ENCODE data around the gene ENO4. TPM values are rescaled to one million over a fixed set of nuclear protein-coding genes. Genes with fewer than 3 reads are reported as not detected.

ENO4 gene
- total and polyA plus RNA-seq, 9 of the 15 experiments (the other 6 are each of a cell fraction or from before 2014, with no cell fraction given): 0.07 TPM; not detected in 8

DNA sequence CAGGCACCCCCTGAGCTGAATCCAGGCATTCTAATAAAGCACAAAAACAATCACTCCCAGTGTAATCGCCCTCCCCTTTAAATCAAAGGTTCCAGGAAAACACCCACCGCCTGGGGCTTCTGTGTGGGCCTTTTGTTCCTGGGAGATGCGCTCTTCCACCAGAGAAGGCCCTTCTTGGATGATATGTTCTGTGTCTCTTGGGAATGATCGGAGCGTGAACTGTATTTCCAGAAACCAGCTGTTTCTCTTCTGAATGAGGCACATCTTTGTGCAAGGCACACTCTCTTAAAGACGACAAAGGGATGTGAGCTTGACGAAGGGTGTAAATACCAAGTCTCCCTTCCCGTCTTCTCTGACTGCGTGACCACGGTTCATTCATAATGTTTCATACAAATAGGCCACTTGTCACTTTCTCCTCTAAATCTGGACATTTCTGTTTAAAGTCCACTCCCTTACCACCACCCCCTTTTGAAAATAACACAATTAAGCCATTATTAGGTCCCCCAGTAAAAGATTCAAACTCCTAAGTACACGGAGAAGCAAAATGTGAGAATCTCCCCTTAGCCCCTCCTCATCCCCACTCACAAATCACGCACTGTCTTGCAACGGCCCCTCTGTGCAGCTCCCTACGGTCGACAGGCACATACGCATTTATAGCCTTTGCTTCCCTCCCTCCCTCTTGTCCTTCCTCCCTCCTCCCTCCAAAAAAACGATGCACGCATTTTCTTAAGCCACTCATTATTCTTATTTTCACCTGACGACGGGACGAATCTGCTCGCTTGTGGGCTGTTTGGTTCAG is 45.6 kb upstream of the ENO4 start:
- intact Hi-C loops (cut with micrococcal nuclease) (no loop called here), in situ Hi-C loops (cut with MboI) (no loop called here)
- no TSS peak for BruUV-seq (replicated peaks)
- Histone ChIP-seq H3K4me1 (replicated peaks in 1 of 2; ENCODE audit: control insufficient read depth in 2 of 2, insufficient read depth in 2 of 2, low read length in 2 of 2) (no peaks in the 10 kb centered on the region), H3K9me1 (ENCODE audit: control insufficient read depth, insufficient read depth, low read length) (no peaks in the 10 kb centered on the region), H3K9me3 (replicated peaks; ENCODE audit: control insufficient read depth, insufficient read depth, low read depth, low read length) (no peaks in the 10 kb centered on the region), H3K36me3 (ENCODE audit: control insufficient read depth, insufficient read depth, low read length) (no peaks in the 10 kb centered on the region), H3K9ac (ENCODE audit: insufficient read depth in 1 of 2, low read depth in 2 of 2, low read length in 2 of 2) (no peak overlapping the region), H3K4me3 (no peak overlapping the region), H3K4me2 (ENCODE audit: insufficient read depth, low read length) (no peak overlapping the region), H2AFZ (ENCODE audit: low read depth, low read length) (no peak overlapping the region), H3K27me3 (ENCODE audit: control insufficient read depth in 2 of 2, insufficient read depth in 2 of 2, low read length in 2 of 2) (peaks cover 0 to 40% of the 10 kb centered on the region in 2 experiments; a peak in 3 of 5 replicates), H4K20me1 (replicated peaks; ENCODE audit: control insufficient read depth, insufficient read depth, low read length) (no peaks in the 10 kb centered on the region), H3K79me2 (ENCODE audit: control insufficient read depth, insufficient read depth, low read length) (no peaks in the 10 kb centered on the region), H3K27ac (ENCODE audit: extremely low read depth, low read depth, low read length) (no peak overlapping the region)
- DNase-seq (ENCODE audit: extremely low read depth in 1 of 4, low spot score in 3 of 4): no peak
- ChIA-PET POLR2A (interaction anchor here (0.6 to 1.7 kb wide), 2 partner anchors 14 to 361 kb away, joined by 3 to 4 read pairs; no protein-coding TSS in a partner anchor), CTCF (ENCODE audit: low intra/inter-chr PET ratio) (interaction anchor here (0.6 kb wide), 1 partner anchor 15 kb away, joined by 3 read pairs; no protein-coding TSS in a partner anchor)
- no peak for FAIRE-seq
- no peak for ATAC-seq
- TF ChIP-seq PPARD (CRISPR knock-in tag; IDR thresholded peaks at IDR 0.05) (no peak), ILK (tag; IDR thresholded peaks at IDR 0.05; ENCODE audit: borderline replicate concordance, low read depth) (no peak), HIVEP1 (CRISPR knock-in tag; IDR thresholded peaks at IDR 0.05) (no peak)
- 3% methylated on average over 20 of the region's 22 CpGs for WGBS (ENCODE audit: insufficient coverage, low coverage, missing lambda C conversion rate)

DNA sequence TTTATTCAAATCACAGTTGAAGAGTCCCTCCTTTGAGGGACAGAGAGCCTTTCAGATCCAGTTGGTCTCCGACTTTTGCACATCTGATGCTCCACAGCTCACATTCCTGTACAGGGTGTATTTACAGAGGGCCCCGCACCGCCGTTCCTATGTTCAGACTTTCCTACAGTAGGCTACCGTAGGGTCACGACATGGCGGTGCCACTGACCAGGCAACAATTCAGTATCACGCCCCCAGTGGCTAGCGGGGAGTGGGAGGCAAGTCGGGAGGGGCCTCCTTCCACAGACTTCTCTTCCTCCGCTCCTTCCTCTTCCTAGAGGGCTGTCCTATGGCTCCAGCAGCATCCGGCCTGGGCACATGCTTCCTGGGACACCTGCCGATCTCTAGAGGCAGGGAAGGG is 40.6 kb upstream of the ENO4 start:
- POLR2A ChIA-PET: interaction anchor here (0.6 kb wide), 2 partner anchors 25 to 393 kb away, joined by 3 read pairs; no protein-coding TSS in a partner anchor
- no peak for DNase-seq (ENCODE audit: extremely low read depth in 1 of 4, low spot score in 3 of 4)
- CTCF ChIA-PET (ENCODE audit: low intra/inter-chr PET ratio): no interaction called here

More for the DNA sequence above, 40.6 kb upstream of the ENO4 start:
- Histone ChIP-seq H4K20me1 (replicated peaks; ENCODE audit: control insufficient read depth, insufficient read depth, low read length) (no peaks in the 10 kb centered on the region), H3K9me1 (ENCODE audit: control insufficient read depth, insufficient read depth, low read length) (no peaks in the 10 kb centered on the region), H3K27ac (ENCODE audit: extremely low read depth, low read depth, low read length) (no peak overlapping the region), H3K4me3 (no peak overlapping the region), H2AFZ (ENCODE audit: low read depth, low read length) (no peak overlapping the region), H3K27me3 (ENCODE audit: control insufficient read depth in 2 of 2, insufficient read depth in 2 of 2, low read length in 2 of 2) (peaks cover 7 to 38% of the 10 kb centered on the region in 2 experiments; a peak in 3 of 5 replicates), H3K36me3 (ENCODE audit: control insufficient read depth, insufficient read depth, low read length) (no peaks in the 10 kb centered on the region), H3K9me3 (replicated peaks; ENCODE audit: control insufficient read depth, insufficient read depth, low read depth, low read length) (no peaks in the 10 kb centered on the region), H3K79me2 (ENCODE audit: control insufficient read depth, insufficient read depth, low read length) (no peaks in the 10 kb centered on the region), H3K9ac (ENCODE audit: insufficient read depth in 1 of 2, low read depth in 2 of 2, low read length in 2 of 2) (no peak overlapping the region), H3K4me2 (ENCODE audit: insufficient read depth, low read length) (no peak overlapping the region), H3K4me1 (replicated peaks in 1 of 2; ENCODE audit: control insufficient read depth in 2 of 2, insufficient read depth in 2 of 2, low read length in 2 of 2) (no peaks in the 10 kb centered on the region; a peak in 1 of 5 replicates)
- ATAC-seq (no peak), FAIRE-seq (no peak)
- no peak for TF ChIP-seq EHMT2 (IDR thresholded peaks at IDR 0.05)
- TF ChIP-seq TSC22D4 (tag; IDR thresholded peaks at IDR 0.05): no peak
- intact Hi-C loops (cut with micrococcal nuclease) (no loop called here), in situ Hi-C loops (cut with MboI) (loop anchor here (5.0 kb wide), 1 partner anchor 369 kb away; no protein-coding TSS in a partner anchor)
- WGBS (ENCODE audit: insufficient coverage, low coverage, missing lambda C conversion rate): 0% methylated on average over 11 of the region's 13 CpGs
- BruUV-seq (replicated peaks): no TSS peak
